NCI-H146 treated with DMSO at 0.1 percent for 48 hours (cell line): Measurements from ENCODE around the gene C12orf42.

ENCODE experiments used
- DNase-seq: peaks from one replicate; lab custom pipeline; 2025; ENCODE audit not compliant: unreplicated experiment; lab: John Stamatoyannopoulos, UW

C12orf42 gene

GRCh38 chr12:103350116-103350515, 145.7 kb downstream of the C12orf42 start:
- DNase-seq: no peak

GRCh38 chr12:103348935-103349334, 146.8 kb downstream of the C12orf42 start:
- DNase-seq: no peak

GRCh38 chr12:103336940-103337339, 158.8 kb downstream of the C12orf42 start:
- DNase-seq: no peak

GRCh38 chr12:103334466-103334865, 161.3 kb downstream of the C12orf42 start:
- DNase-seq: no peak

GRCh38 chr12:103333676-103334075, 162.1 kb downstream of the C12orf42 start:
- peak; percentile 19 for DNase-seq

GRCh38 chr12:103331643-103332042, 164.1 kb downstream of the C12orf42 start:
- peak; percentile 23 for DNase-seq

- DNase-seq: no peak
Measured at GRCh38 chr12:103330672-103331071, 165.1 kb downstream of the C12orf42 start.

- DNase-seq: no peak
Measured at GRCh38 chr12:103327676-103328075, 168.1 kb downstream of the C12orf42 start.

- peak; percentile 48 for DNase-seq
Measured at GRCh38 chr12:103326190-103326589, 169.6 kb downstream of the C12orf42 start.

- peak; percentile 99 for DNase-seq
Measured at GRCh38 chr12:103318566-103318965, 177.2 kb downstream of the C12orf42 start.

- DNase-seq: no peak
Measured at GRCh38 chr12:103317220-103317619, 178.5 kb downstream of the C12orf42 start.

- no peak for DNase-seq
Measured at GRCh38 chr12:103314786-103315185, 181.0 kb downstream of the C12orf42 start.

GRCh38 chr12:103313894-103314293, 181.9 kb downstream of the C12orf42 start:
- no peak for DNase-seq

GRCh38 chr12:103312742-103313354, 182.9 kb downstream of the C12orf42 start:
- DNase-seq: no peak

GRCh38 chr12:103310546-103311270, 185.1 kb downstream of the C12orf42 start:
- DNase-seq: no peak

- no peak for DNase-seq
Measured at GRCh38 chr12:103308396-103308795, 187.4 kb downstream of the C12orf42 start.

- DNase-seq: no peak
Measured at GRCh38 chr12:103303484-103303883, 192.3 kb downstream of the C12orf42 start.

- DNase-seq: peak; percentile 93
Measured at GRCh38 chr12:103301642-103302591, 193.9 kb downstream of the C12orf42 start.

- DNase-seq: no peak
Measured at GRCh38 chr12:103288016-103288415, 207.8 kb downstream of the C12orf42 start.

- no peak for DNase-seq
Measured at GRCh38 chr12:103282124-103282523, 213.6 kb downstream of the C12orf42 start.

GRCh38 chr12:103279444-103279843, 216.3 kb downstream of the C12orf42 start:
- peak; percentile 34 for DNase-seq
